Smooth muscle cell (in vitro differentiated cells): ENCODE measurements around the gene EFCAB9. TPM values are rescaled to one million over a fixed set of nuclear protein-coding genes. Genes with fewer than 3 reads are reported as not detected.

ENCODE experiments used
- DNase-seq: peaks from one replicate; lab custom pipeline; 2025; ENCODE audit not compliant: unreplicated experiment; lab: John Stamatoyannopoulos, UW
- H2AFZ ChIP-seq: fragments of 200-600 bp; sonication (generic); 2 replicates; pipeline ENCODE4 v1.6.0; 2016; ENCODE audit warnings: antibody characterized with exemption, low read depth, mild to moderate bottlenecking
- H3F3A ChIP-seq: fragments of 200-600 bp; sonication (generic); 2 replicates; pipeline ENCODE4 v1.6.0; 2017; ENCODE audit warnings: antibody characterized with exemption, low read depth
- H3K27ac ChIP-seq: fragments of 200-600 bp; sonication (generic); 2 replicates; pipeline ENCODE4 v1.5.1; 2016; ENCODE audit warnings: low read depth, mild to moderate bottlenecking
- H3K27me3 ChIP-seq: fragments of 200-600 bp; sonication (generic); 2 replicates; pipeline ENCODE4 v1.6.1; 2016; ENCODE audit warnings: low read depth, mild to moderate bottlenecking
- H3K36me3 ChIP-seq: fragments of 200-600 bp; sonication (generic); 2 replicates; pipeline ENCODE4 v1.5.1; 2016; ENCODE audit warnings: low read depth
- H3K4me1 ChIP-seq: fragments of 200-600 bp; sonication (generic); 2 replicates; pipeline ENCODE4 v1.5.1; 2016; ENCODE audit warnings: low read depth
- H3K4me2 ChIP-seq: fragments of 200-600 bp; sonication (generic); 2 replicates; pipeline ENCODE4 v1.6.0; 2016; ENCODE audit warnings: mild to moderate bottlenecking
- H3K4me3 ChIP-seq: fragments of 200-600 bp; sonication (generic); 2 replicates; pipeline ENCODE4 v1.5.1; 2016; ENCODE audit warnings: mild to moderate bottlenecking
- H3K79me2 ChIP-seq: fragments of 200-600 bp; sonication (generic); 2 replicates; pipeline ENCODE4 v1.6.0; 2016; ENCODE audit warnings: low read depth, mild to moderate bottlenecking
- H3K9ac ChIP-seq: fragments of 200-600 bp; sonication (generic); 2 replicates; pipeline ENCODE4 v1.6.0; 2016; ENCODE audit warnings: low read depth
- H3K9me3 ChIP-seq: fragments of 200-600 bp; sonication (generic); replicated peaks from 2 replicates; pipeline ENCODE4 v1.5.1; 2016; ENCODE audit warnings: low read depth
- H4K20me1 ChIP-seq: fragments of 200-600 bp; sonication (generic); 2 replicates; pipeline ENCODE4 v1.6.0; 2016; ENCODE audit warnings: low read depth
- WGBS: methylation state at CpG from one replicate; pipeline ENCODE4 v1.1.7; 2016; ENCODE audit warnings: low lambda C conversion rate; 5-methylcytosine and 5-hydroxymethylcytosine counted together
- polyA plus RNA-seq: library from polyadenylated mRNA; unstranded; fragments of >200 nt; fragmentation: Nextera tagmentation; extraction: Ambion mirVana; gene quantifications from 2 replicates; pipeline ENCODE4 v1.2.1, GENCODE V29; 2016
- total RNA-seq: library from RNA; depleted of rRNA; stranded (reverse); fragments of >200 nt; gene quantifications from 2 replicates; pipeline ENCODE4 v1.2.3, GENCODE V29; 2014
- TF ChIP-seq, protein P1 (sequence below): fragments of 200-600 bp; sonication (generic); IDR thresholded peaks from 2 replicates; pipeline ENCODE4 v1.5.1; 2017; ENCODE audit warnings: borderline replicate concordance, mild to moderate bottlenecking, antibody characterized with exemption; ENCODE audit not compliant: insufficient read depth, poor library complexity, severe bottlenecking

EFCAB9 gene
- total RNA-seq (not detected in 2 replicates), polyA plus RNA-seq (not detected in 2 replicates)

DNA sequence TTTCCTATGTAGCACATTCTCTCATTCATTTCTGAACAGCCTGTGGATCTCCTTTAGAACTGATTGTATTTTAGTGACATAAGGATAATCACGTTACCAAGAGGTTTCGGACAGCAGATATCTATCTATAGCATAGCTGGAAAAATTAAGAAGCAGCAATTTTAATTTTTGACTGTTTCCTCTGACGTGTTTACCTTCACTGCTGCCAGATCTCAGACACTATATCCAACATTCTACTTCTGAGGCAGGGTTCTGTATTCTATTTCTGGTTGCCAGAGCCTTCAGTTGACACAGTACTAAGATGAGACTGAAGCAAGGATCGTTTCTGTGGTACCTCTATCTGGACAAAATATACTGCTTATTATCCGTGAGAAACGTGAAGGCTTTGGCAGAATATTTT, at the start of gene EFCAB9:
EFCAB9 (plus strand) TSS at position 301 of the 400 bp plus-strand sequence; CDS start at position 302, 1 bp downstream.
- Histone ChIP-seq H3K4me2 (peak within 1 kb of the TSS; percentile 48), H3K27ac (no peak within 1 kb of the TSS), H3K9ac (no peak within 1 kb of the TSS), H3K4me1 (peaks cover 13% of the 10 kb centered on the region), H3K27me3 (no peaks in the 10 kb centered on the region), H3K9me3 (no peaks in the 10 kb centered on the region), H4K20me1 (no peaks in the 10 kb centered on the region), H3K4me3 (peak within 1 kb of the TSS; percentile 16), H2AFZ (no peak within 1 kb of the TSS), H3K36me3 (no peaks in the 10 kb centered on the region), H3F3A (peaks cover 8% of the 10 kb centered on the region), H3K79me2 (no peaks in the 10 kb centered on the region)
- TF ChIP-seq, protein P1, sequence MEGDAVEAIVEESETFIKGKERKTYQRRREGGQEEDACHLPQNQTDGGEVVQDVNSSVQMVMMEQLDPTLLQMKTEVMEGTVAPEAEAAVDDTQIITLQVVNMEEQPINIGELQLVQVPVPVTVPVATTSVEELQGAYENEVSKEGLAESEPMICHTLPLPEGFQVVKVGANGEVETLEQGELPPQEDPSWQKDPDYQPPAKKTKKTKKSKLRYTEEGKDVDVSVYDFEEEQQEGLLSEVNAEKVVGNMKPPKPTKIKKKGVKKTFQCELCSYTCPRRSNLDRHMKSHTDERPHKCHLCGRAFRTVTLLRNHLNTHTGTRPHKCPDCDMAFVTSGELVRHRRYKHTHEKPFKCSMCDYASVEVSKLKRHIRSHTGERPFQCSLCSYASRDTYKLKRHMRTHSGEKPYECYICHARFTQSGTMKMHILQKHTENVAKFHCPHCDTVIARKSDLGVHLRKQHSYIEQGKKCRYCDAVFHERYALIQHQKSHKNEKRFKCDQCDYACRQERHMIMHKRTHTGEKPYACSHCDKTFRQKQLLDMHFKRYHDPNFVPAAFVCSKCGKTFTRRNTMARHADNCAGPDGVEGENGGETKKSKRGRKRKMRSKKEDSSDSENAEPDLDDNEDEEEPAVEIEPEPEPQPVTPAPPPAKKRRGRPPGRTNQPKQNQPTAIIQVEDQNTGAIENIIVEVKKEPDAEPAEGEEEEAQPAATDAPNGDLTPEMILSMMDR, result no peak
- DNase-seq, result no peak
- WGBS, result 90% methylated on average over 6 of the region's 6 CpGs

DNA sequence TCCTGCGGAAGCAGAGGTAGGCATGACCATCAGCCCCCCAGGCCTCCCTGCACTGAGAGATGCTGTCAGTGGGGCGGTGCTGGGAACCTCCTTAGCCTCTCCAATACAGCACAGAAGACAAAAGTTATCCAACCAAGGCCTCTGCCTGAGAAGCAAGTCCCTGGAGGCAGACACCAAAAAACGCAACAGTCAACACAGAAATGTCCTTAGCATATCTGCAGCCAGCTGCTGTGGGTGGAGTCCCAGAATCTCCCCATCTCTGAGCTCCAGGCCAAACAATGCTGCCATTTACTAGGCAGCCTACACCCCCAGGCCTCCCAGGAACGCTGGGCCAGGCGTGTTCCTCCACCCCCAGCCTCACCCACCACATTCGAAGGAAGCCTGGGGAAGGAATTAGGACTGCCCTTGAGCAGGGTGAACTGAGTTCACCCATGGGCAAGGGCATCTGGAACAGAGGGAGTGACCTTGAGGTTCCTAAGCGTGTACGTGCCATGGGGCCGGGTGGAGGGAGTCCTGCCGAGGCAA, 49.6 kb upstream of the EFCAB9 start:
- Histone ChIP-seq H3K4me1 (no peaks in the 10 kb centered on the region), H3K36me3 (no peaks in the 10 kb centered on the region), H3K27ac (no peak overlapping the region), H3K9me3 (no peaks in the 10 kb centered on the region), H3K4me2 (no peak overlapping the region), H3K27me3 (no peaks in the 10 kb centered on the region), H3F3A (peaks cover 11% of the 10 kb centered on the region), H3K4me3 (no peak overlapping the region), H3K79me2 (no peaks in the 10 kb centered on the region), H2AFZ (no peak overlapping the region), H4K20me1 (peaks cover 34% of the 10 kb centered on the region), H3K9ac (no peak overlapping the region)
- DNase-seq, result no peak
- TF ChIP-seq, protein P1, result no peak
- WGBS, result 51% methylated on average over 10 of the region's 10 CpGs

DNA sequence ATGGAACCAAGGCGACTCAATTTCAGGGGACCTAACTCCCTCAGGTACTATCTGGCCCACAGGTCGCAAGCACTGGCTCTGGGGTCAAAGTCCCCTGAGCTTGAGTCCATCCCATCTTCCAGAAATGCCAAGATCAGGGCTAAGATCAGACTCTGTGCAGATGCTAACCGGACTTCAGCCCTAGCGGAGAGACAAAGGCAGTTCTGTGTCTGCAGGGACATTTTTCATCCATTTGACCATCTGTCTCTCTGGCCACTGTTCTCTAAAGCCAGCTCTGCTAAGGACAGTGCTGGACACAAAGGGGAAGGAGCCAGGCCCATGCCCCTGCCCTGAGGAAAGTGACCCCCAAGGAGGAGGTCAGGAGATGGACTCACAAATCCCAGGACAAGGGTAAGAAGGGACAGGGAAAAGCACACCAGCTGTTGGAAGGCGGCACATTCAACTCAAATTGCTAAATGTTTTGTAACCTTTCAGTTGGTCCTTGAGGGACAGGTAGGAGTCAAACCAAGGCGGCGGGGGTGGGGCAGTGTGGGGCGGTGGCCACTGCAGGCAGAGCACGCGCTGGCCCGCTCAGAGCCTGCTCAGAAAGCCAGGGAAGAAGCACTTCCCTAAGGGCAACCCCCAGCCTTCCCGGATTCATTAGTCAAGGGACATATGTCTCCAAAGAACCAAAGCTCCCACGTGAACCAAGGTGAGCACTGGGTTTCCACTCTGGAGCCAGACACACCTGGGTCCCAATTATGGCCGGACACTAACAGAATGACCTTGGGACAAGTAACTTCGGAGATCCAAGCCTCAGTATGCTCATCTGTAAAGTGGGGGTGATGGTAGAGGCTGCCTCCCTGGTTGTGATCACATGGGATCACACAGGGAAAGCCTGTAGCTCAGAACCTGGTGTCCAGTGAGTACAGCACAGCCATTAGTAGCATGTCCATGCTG, 48.8 kb upstream of the EFCAB9 start:
- TF ChIP-seq, protein P1, result no peak
- Histone ChIP-seq H3K4me2 (no peak overlapping the region), H2AFZ (no peak overlapping the region), H3K9me3 (no peaks in the 10 kb centered on the region), H3K9ac (no peak overlapping the region), H3K27ac (no peak overlapping the region), H3K4me3 (no peak overlapping the region), H3K4me1 (no peaks in the 10 kb centered on the region), H4K20me1 (peaks cover 34% of the 10 kb centered on the region), H3K79me2 (no peaks in the 10 kb centered on the region), H3K27me3 (no peaks in the 10 kb centered on the region), H3F3A (peaks cover 6% of the 10 kb centered on the region), H3K36me3 (no peaks in the 10 kb centered on the region)
- 92% methylated on average over 15 of the region's 15 CpGs for WGBS
- no peak for DNase-seq
